ENCODE measurements around the gene CBX2.

Gene CBX2

DNA sequence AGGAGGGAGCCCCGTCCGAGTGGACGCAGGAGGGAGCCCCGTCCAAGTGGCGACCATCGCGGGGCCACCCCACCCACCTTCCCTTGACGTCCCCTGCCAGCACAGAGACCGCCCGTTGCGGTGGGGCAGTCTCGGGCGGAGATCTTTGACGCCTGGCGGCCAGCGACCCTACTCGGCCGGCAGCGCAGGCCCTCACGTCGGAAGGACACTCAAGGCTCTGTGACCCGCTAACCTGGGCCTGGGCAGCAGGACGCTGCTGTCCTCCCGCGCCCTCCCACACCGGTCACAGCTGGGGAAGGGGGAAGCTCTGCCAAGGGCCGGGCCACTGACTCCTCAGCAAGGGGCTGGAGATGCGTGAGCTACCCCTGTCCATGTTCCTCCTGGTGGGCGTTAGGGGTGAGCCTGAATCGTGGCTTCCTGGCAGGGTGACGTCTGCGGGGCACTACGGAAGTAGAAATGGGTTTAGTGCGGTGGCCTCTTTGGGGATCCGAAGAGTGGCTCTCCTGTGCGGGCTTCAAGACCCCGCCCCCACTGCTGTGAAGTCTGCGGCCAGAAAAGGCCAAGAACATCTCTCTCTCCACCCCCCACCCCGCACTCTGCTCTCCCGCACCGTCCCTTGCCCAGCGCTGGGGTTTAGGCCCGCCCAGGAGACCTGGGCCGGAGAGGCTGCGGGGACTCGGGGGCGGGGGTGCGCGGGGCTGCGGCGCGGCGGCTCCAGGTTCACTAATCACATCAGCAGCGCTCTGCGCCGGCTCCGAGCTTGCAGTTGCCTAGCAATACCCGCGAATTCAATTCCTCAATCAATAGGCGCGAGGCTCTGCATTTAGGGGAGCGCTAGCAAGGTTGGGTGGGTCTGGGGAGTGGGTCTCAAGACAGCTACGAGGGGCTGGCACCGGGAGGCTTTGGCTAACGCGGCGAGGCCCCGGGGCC lies 13.1 kb downstream of the CBX2 start:
- Histone ChIP-seq H3K4me1 (ENCODE audit: insufficient read depth, low read length, severe bottlenecking) (peaks cover 8% of the 10 kb centered on the region), H3F3A (ENCODE audit: insufficient read depth, low read length) (no peaks in the 10 kb centered on the region), H3K27ac (ENCODE audit: low read depth, low read length, poor library complexity, severe bottlenecking) (no peak overlapping the region), H3K9me2 (ENCODE audit: low read depth, low read length) (no peaks in the 10 kb centered on the region), H3K9me3 (ENCODE audit: low read length) (no peaks in the 10 kb centered on the region), H3K4me2 (ENCODE audit: low read length) (no peak overlapping the region), H3K4me3 (ENCODE audit: low read depth, low read length, poor library complexity, severe bottlenecking) (no peak overlapping the region), H3K36me3 (ENCODE audit: insufficient read depth, low read length) (peaks cover 20% of the 10 kb centered on the region), H4K20me1 (ENCODE audit: insufficient read depth, low read length) (no peaks in the 10 kb centered on the region), H3K79me2 (ENCODE audit: insufficient read depth, low read length) (no peaks in the 10 kb centered on the region), H3K9ac (ENCODE audit: low read length) (no peak overlapping the region), H2AFZ (ENCODE audit: low read length) (no peak overlapping the region), H3K27me3 (ENCODE audit: insufficient read depth, low read length) (no peaks in the 10 kb centered on the region)
- TF ChIP-seq EZH2 (IDR thresholded peaks at IDR 0.05; ENCODE audit: borderline replicate concordance, low read length) = no peak

DNA sequence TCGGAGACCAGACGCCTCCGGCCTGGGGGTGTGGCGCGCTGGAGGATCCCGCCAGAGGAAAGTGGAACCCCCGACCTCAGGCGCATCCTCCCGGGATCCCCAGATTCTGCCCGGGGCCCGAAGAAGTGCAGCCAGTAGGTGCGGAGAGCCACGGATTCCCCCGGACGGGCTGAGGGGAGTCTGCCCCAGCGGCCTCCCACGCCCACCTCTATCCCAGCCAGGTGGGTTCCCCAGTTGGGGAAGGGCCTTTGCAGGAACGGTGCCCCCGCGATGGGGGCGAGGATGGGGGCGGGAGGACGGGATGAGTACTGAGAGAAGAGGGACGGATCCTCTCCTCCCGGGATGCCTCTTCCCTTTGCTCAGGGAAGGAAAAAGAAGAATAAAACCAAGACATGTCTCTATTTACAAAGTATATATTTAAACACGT lies 13.8 kb downstream of the CBX2 start:
- H3K4me2 ChIP-seq (ENCODE audit: low read length) = no peak overlapping the region
- H3K4me1 ChIP-seq (ENCODE audit: insufficient read depth, low read length, severe bottlenecking) = peaks cover 12% of the 10 kb centered on the region
- no peaks in the 10 kb centered on the region for H3K79me2 ChIP-seq (ENCODE audit: insufficient read depth, low read length)
- H3F3A ChIP-seq (ENCODE audit: insufficient read depth, low read length) = no peaks in the 10 kb centered on the region
- H2AFZ ChIP-seq (ENCODE audit: low read length) = no peak overlapping the region
- no peak for TF ChIP-seq EZH2 (IDR thresholded peaks at IDR 0.05; ENCODE audit: borderline replicate concordance, low read length)
- TF ChIP-seq, protein P1, sequence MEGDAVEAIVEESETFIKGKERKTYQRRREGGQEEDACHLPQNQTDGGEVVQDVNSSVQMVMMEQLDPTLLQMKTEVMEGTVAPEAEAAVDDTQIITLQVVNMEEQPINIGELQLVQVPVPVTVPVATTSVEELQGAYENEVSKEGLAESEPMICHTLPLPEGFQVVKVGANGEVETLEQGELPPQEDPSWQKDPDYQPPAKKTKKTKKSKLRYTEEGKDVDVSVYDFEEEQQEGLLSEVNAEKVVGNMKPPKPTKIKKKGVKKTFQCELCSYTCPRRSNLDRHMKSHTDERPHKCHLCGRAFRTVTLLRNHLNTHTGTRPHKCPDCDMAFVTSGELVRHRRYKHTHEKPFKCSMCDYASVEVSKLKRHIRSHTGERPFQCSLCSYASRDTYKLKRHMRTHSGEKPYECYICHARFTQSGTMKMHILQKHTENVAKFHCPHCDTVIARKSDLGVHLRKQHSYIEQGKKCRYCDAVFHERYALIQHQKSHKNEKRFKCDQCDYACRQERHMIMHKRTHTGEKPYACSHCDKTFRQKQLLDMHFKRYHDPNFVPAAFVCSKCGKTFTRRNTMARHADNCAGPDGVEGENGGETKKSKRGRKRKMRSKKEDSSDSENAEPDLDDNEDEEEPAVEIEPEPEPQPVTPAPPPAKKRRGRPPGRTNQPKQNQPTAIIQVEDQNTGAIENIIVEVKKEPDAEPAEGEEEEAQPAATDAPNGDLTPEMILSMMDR (IDR thresholded peaks at IDR 0.05; ENCODE audit: low read length) = no peak
- H3K9ac ChIP-seq (ENCODE audit: low read length) = no peak overlapping the region
- no peaks in the 10 kb centered on the region for H3K9me3 ChIP-seq (ENCODE audit: low read length)
- H3K9me2 ChIP-seq (ENCODE audit: low read depth, low read length) = no peaks in the 10 kb centered on the region
- no peaks in the 10 kb centered on the region for H3K27me3 ChIP-seq (ENCODE audit: insufficient read depth, low read length)
- no peak overlapping the region for H3K4me3 ChIP-seq (ENCODE audit: low read depth, low read length, poor library complexity, severe bottlenecking)
- H3K27ac ChIP-seq (ENCODE audit: low read depth, low read length, poor library complexity, severe bottlenecking) = no peak overlapping the region
- no peaks in the 10 kb centered on the region for H4K20me1 ChIP-seq (ENCODE audit: insufficient read depth, low read length)
- peaks cover 20% of the 10 kb centered on the region for H3K36me3 ChIP-seq (ENCODE audit: insufficient read depth, low read length)

DNA sequence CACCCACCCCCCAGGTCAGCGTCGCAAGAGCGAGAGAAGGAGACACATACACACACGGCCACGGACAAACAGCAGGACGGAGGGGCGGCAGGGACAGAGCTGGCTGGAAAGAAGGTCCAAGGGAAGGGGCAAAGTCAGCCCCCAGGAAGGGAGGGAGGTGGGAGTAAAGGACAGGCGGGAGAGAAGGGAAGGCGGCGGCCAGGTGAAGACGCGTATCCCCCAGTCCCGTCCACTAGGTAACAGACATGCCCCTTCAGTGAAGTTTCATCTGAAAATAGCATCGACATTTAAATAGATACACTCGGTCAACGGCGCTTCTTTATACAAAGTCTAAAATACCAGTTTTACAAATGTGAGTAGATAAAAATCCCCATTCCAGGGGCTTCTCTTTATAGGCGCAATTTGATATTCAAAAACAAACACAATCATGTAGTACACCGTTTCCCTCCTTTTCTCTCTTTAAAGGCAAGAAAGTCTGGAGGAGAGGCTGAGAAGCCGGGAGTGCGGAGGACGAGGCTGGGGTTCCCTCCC lies 14.5 kb downstream of the CBX2 start:
- H3K4me3 ChIP-seq (ENCODE audit: low read depth, low read length, poor library complexity, severe bottlenecking) = no peak overlapping the region
- TF ChIP-seq EZH2 (IDR thresholded peaks at IDR 0.05; ENCODE audit: borderline replicate concordance, low read length) = no peak
- TF ChIP-seq, protein P1 (IDR thresholded peaks at IDR 0.05; ENCODE audit: low read length) = no peak
- H3K27me3 ChIP-seq (ENCODE audit: insufficient read depth, low read length) = no peaks in the 10 kb centered on the region
- H3K9me3 ChIP-seq (ENCODE audit: low read length) = no peaks in the 10 kb centered on the region
- H2AFZ ChIP-seq (ENCODE audit: low read length) = no peak overlapping the region
- no peaks in the 10 kb centered on the region for H4K20me1 ChIP-seq (ENCODE audit: insufficient read depth, low read length)
- no peak overlapping the region for H3K4me2 ChIP-seq (ENCODE audit: low read length)
- peaks cover 12% of the 10 kb centered on the region for H3K4me1 ChIP-seq (ENCODE audit: insufficient read depth, low read length, severe bottlenecking)
- no peak overlapping the region for H3K27ac ChIP-seq (ENCODE audit: low read depth, low read length, poor library complexity, severe bottlenecking)
- no peaks in the 10 kb centered on the region for H3F3A ChIP-seq (ENCODE audit: insufficient read depth, low read length)
- no peaks in the 10 kb centered on the region for H3K9me2 ChIP-seq (ENCODE audit: low read depth, low read length)
- no peaks in the 10 kb centered on the region for H3K79me2 ChIP-seq (ENCODE audit: insufficient read depth, low read length)
- H3K9ac ChIP-seq (ENCODE audit: low read length) = no peak overlapping the region
- H3K36me3 ChIP-seq (ENCODE audit: insufficient read depth, low read length) = peaks cover 20% of the 10 kb centered on the region
